MM.1S (cell line): ENCODE measurements around the gene FIGNL1.

Experiments
- DNase-seq: peaks from one replicate; pipeline ENCODE4 v3.0.0-alpha.2; 2015
- H2AFZ ChIP-seq: fragments of 300-600 bp; sonication (generic); 2 replicates; pipeline ENCODE4 v1.6.0; 2016; ENCODE audit warnings: antibody characterized with exemption, low read length
- H3F3A ChIP-seq: fragments of 300-600 bp; sonication (generic); 2 replicates; pipeline ENCODE4 v1.6.1; 2016; ENCODE audit warnings: mild to moderate bottlenecking, antibody characterized with exemption, low read length, moderate library complexity, mixed read lengths; ENCODE audit not compliant: insufficient read depth
- H3K27ac ChIP-seq: fragments of 300-600 bp; sonication (generic); 2 replicates; pipeline ENCODE4 v1.5.1; 2016; ENCODE audit warnings: mild to moderate bottlenecking, low read length
- H3K27me3 ChIP-seq: fragments of 300-600 bp; sonication (generic); replicated peaks from 2 replicates; pipeline ENCODE4 v1.6.0; 2016; ENCODE audit warnings: low read length; ENCODE audit not compliant: insufficient read depth
- H3K36me3 ChIP-seq: fragments of 300-600 bp; sonication (generic); replicated peaks from 2 replicates; pipeline ENCODE4 v1.6.1; 2016; ENCODE audit warnings: mild to moderate bottlenecking, low read length, mixed read lengths; ENCODE audit not compliant: insufficient read depth
- H3K4me1 ChIP-seq: fragments of 300-600 bp; sonication (generic); 2 replicates; pipeline ENCODE4 v1.6.1; 2016; ENCODE audit warnings: low read length, mixed read lengths
- H3K4me2 ChIP-seq: fragments of 300-600 bp; sonication (generic); 2 replicates; pipeline ENCODE4 v1.6.0; 2016; ENCODE audit warnings: low read depth, low read length
- H3K4me3 ChIP-seq: fragments of 300-600 bp; sonication (generic); 2 replicates; pipeline ENCODE4 v1.5.1; 2016; ENCODE audit warnings: low read length, mixed read lengths
- H3K79me2 ChIP-seq: fragments of 300-600 bp; sonication (generic); 2 replicates; pipeline ENCODE4 v1.6.1; 2016; ENCODE audit warnings: mixed run types, low read length, mixed read lengths
- H3K9ac ChIP-seq: fragments of 300-600 bp; sonication (generic); 2 replicates; pipeline ENCODE4 v1.6.1; 2016; ENCODE audit warnings: low read length, mixed read lengths
- H3K9me2 ChIP-seq: fragments of 300-600 bp; sonication (generic); replicated peaks from 2 replicates; pipeline ENCODE4 v1.6.1; 2016; ENCODE audit warnings: mild to moderate bottlenecking, low read length, mixed read lengths; ENCODE audit not compliant: insufficient read depth
- H3K9me3 ChIP-seq: fragments of 300-600 bp; sonication (generic); replicated peaks from 2 replicates; pipeline ENCODE4 v1.6.1; 2016; ENCODE audit warnings: mild to moderate bottlenecking, low read length, mixed read lengths; ENCODE audit not compliant: insufficient read depth
- H4K20me1 ChIP-seq: fragments of 300-600 bp; sonication (generic); 2 replicates; pipeline ENCODE4 v1.6.1; 2016; ENCODE audit warnings: mild to moderate bottlenecking, low read length, moderate library complexity, mixed read lengths; ENCODE audit not compliant: insufficient read depth
- CTCF ChIP-seq: fragments of 300-600 bp; sonication (generic); IDR thresholded peaks from 2 replicates; pipeline ENCODE4 v1.5.1; 2016; ENCODE audit warnings: antibody characterized with exemption, low read length, mixed read lengths
- EZH2 ChIP-seq: fragments of 300-600 bp; sonication (generic); optimal IDR thresholded peaks from 2 replicates; pipeline ENCODE3; 2017; ENCODE audit warnings: low read depth, mild to moderate bottlenecking, antibody characterized with exemption, low read length, mixed read lengths
- EZH2phosphoT487 ChIP-seq: fragments of 300-600 bp; sonication (generic); IDR thresholded peaks from 2 replicates; pipeline ENCODE4 v1.6.1; 2018; ENCODE audit warnings: antibody characterized with exemption, low read length

The FIGNL1 gene

DNA sequence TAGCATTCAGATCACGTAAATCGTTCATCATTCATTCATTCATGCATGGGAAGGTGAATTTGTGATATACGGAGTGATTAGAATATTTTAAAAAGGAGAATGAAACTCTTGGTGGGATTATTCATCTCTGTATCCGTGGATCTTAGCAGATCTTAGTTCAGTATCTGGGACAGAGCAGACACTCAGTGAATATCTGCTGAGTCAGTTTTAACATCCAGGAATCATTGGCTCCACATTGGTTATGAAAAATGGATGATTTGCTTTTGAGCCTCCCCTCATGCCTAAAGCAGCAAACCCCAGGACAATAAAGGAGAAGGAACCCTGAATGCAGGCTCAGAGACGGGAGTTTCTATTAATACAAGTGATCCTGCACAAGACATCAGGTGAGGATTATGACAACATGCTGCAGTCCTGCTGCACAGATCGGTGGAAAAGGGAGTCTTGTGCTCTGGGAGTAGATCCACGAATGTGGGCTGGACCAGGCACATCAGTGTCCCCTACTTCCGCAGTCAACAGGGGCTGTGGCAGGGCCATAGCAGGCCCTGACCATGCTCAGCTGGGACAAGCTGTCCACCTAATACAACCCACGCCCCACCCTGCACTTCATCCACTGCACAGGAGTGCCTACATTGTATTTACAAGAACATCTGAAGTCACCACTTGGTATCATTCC, 26.9 kb upstream of the FIGNL1 start:
- TF ChIP-seq EZH2 (no peak), CTCF (no peak), EZH2phosphoT487 (no peak)
- no peaks in the 10 kb centered on the region for H3K4me1 ChIP-seq
- no peaks in the 10 kb centered on the region for H4K20me1 ChIP-seq
- no peaks in the 10 kb centered on the region for H3K9me2 ChIP-seq
- no peaks in the 10 kb centered on the region for H3K79me2 ChIP-seq
- no peak overlapping the region for H2AFZ ChIP-seq
- H3K4me2 ChIP-seq, result no peak overlapping the region
- DNase-seq, result no peak
- no peaks in the 10 kb centered on the region for H3F3A ChIP-seq
- H3K9ac ChIP-seq, result no peak overlapping the region
- H3K4me3 ChIP-seq, result no peak overlapping the region
- H3K27ac ChIP-seq, result no peak overlapping the region
- H3K36me3 ChIP-seq, result no peaks in the 10 kb centered on the region
- H3K9me3 ChIP-seq, result no peaks in the 10 kb centered on the region
- H3K27me3 ChIP-seq, result no peaks in the 10 kb centered on the region

DNA sequence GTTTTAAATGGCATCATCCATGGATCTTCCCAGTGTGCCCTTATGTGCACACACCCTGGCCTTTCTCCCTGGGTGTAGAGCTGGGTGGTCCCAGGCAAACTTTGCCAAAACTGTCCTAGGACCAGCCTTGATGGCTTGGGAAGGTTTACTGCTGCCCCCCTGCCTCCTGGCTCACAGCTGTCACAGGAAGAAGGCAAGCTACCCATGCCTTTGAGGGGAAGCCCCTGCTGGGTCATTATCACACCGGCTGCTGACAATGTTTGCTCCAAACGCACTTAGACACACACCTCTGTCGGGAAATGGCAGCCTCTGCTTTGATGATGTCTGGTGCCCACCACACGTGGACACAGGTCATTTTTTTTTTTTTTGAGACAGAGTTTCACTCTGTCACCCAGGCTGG, 25.2 kb upstream of the FIGNL1 start:
- no peak overlapping the region for H3K4me2 ChIP-seq
- no peak overlapping the region for H3K27ac ChIP-seq
- H3K79me2 ChIP-seq, result no peaks in the 10 kb centered on the region
- H3K36me3 ChIP-seq, result no peaks in the 10 kb centered on the region
- no peaks in the 10 kb centered on the region for H3F3A ChIP-seq
- no peak overlapping the region for H3K9ac ChIP-seq
- H2AFZ ChIP-seq, result no peak overlapping the region
- H3K9me3 ChIP-seq, result no peaks in the 10 kb centered on the region
- no peaks in the 10 kb centered on the region for H3K27me3 ChIP-seq
- no peaks in the 10 kb centered on the region for H4K20me1 ChIP-seq
- DNase-seq, result no peak
- H3K4me3 ChIP-seq, result no peak overlapping the region
- no peaks in the 10 kb centered on the region for H3K9me2 ChIP-seq
- no peaks in the 10 kb centered on the region for H3K4me1 ChIP-seq
- no peak for TF ChIP-seq EZH2
- TF ChIP-seq CTCF, result no peak
- TF ChIP-seq EZH2phosphoT487, result no peak

DNA sequence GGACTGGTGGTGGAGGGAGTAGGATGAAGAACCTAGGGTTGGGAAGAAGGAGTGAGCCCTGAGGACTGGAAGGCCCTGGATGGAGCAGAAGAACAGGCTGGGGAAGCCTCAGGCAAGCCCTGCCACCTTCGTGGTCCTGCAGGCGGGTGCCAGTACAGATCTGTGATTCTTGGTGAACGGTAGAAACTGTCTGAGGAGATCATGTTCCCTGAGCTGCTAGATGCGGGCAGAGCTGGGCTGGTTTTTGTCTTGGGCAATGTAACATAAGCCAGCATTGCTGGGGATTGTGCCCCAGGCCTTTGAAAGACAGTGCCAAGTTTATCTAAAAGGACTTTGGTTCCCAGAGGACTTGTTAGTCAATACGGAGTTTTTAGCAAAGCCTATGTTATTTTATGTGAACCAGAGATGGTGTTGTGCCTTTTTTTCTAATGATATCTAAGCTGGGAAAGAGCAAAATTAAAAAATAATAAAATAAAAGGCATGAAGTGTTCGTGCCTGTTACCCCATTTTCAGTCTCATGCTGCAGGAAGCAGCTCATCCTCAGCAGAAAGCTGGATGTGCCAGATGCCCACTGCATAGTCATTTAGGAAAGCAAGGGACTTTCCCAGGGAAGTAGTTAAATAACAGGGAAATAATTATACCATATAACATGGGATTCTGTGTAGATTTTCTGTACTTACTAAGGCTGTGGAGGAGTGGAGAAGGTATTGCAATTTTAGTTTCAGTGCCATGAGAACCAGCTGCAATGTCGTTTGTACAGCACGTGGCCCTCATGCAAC, 24.4 kb upstream of the FIGNL1 start:
- Histone ChIP-seq H2AFZ (no peak overlapping the region), H3K9ac (no peak overlapping the region), H4K20me1 (no peaks in the 10 kb centered on the region), H3K9me3 (no peaks in the 10 kb centered on the region), H3K27ac (no peak overlapping the region), H3K79me2 (no peaks in the 10 kb centered on the region), H3K27me3 (no peaks in the 10 kb centered on the region), H3K4me3 (no peak overlapping the region), H3K4me2 (no peak overlapping the region), H3K9me2 (no peaks in the 10 kb centered on the region), H3F3A (no peaks in the 10 kb centered on the region), H3K4me1 (no peaks in the 10 kb centered on the region), H3K36me3 (no peaks in the 10 kb centered on the region)
- TF ChIP-seq EZH2 (no peak), EZH2phosphoT487 (no peak), CTCF (no peak)
- DNase-seq, result no peak
